Kidney epithelial cell (primary cell): ENCODE results near the gene TPSAB1. TPM values are rescaled to one million over a fixed set of nuclear protein-coding genes. Genes with fewer than 3 reads are reported as not detected.

ENCODE experiments used
- DNase-seq: peaks from one replicate; pipeline ENCODE4 v3.0.0-alpha.2; 2010; ENCODE audit warnings: low read depth
- H3K27me3 ChIP-seq: 2 replicates; pipeline ENCODE4 v1.6.0; 2011; ENCODE audit warnings: low read length; ENCODE audit not compliant: control insufficient read depth, insufficient read depth
- H3K36me3 ChIP-seq: 2 replicates; pipeline ENCODE4 v1.5.1; 2011; ENCODE audit warnings: low read length; ENCODE audit not compliant: control insufficient read depth, insufficient read depth
- H3K4me3 ChIP-seq: 2 replicates; pipeline ENCODE4 v1.5.1; 2011; ENCODE audit warnings: low read depth, mild to moderate bottlenecking, control low read depth, low read length
- total RNA-seq: library from RNA; depleted of rRNA; stranded (reverse); fragments of >200 nt; gene quantifications from 2 replicates; pipeline ENCODE4 v1.2.3, GENCODE V29; 2015
- TF ChIP-seq, protein P1 (sequence below): IDR thresholded peaks from 2 replicates; pipeline ENCODE4 v1.5.1; 2011; ENCODE audit warnings: mild to moderate bottlenecking, moderate library complexity, low read length, control low read depth, inconsistent platforms; ENCODE audit not compliant: insufficient read depth, poor library complexity, severe bottlenecking

The TPSAB1 gene
- total RNA-seq, 1 donor from 2014 or later = not detected

DNA sequence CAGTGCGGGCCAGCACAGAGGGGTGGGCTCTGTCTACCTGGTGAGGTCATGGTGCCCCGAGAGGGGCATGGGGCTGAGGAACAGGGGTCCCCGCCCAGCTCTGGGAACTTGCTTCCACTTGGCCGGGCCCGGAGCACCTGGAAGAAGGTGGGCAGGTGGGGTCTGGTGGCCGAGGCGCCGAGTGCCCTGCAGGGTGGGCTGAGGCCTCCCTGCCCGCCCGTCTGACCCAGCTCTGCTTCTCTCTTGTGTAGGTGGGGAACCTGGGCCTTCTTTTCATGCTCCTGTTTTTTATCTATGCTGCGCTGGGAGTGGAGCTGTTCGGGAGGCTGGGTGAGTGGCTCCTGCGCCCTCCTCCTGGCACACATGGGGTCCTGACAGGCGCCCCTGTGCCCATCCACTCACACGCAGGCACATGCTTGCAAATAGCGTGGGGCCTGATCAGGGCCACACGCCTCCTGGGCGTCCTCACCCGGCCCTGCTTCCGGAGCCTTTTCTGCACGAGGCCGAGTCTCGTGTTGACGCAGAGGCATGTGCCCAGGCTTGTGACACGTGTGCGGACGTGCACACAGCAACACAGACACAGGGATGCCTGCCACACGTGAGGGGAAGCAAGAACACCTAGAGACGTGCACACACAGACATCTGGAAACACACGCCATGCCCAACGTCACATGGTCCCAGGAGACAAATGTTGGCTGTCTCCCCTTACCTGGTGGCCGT is 23.7 kb upstream of the TPSAB1 start:
- no peak for DNase-seq
- Histone ChIP-seq H3K36me3 (no peaks in the 10 kb centered on the region), H3K27me3 (no peaks in the 10 kb centered on the region), H3K4me3 (no peak overlapping the region)
- TF ChIP-seq, protein P1, sequence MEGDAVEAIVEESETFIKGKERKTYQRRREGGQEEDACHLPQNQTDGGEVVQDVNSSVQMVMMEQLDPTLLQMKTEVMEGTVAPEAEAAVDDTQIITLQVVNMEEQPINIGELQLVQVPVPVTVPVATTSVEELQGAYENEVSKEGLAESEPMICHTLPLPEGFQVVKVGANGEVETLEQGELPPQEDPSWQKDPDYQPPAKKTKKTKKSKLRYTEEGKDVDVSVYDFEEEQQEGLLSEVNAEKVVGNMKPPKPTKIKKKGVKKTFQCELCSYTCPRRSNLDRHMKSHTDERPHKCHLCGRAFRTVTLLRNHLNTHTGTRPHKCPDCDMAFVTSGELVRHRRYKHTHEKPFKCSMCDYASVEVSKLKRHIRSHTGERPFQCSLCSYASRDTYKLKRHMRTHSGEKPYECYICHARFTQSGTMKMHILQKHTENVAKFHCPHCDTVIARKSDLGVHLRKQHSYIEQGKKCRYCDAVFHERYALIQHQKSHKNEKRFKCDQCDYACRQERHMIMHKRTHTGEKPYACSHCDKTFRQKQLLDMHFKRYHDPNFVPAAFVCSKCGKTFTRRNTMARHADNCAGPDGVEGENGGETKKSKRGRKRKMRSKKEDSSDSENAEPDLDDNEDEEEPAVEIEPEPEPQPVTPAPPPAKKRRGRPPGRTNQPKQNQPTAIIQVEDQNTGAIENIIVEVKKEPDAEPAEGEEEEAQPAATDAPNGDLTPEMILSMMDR = no peak

DNA sequence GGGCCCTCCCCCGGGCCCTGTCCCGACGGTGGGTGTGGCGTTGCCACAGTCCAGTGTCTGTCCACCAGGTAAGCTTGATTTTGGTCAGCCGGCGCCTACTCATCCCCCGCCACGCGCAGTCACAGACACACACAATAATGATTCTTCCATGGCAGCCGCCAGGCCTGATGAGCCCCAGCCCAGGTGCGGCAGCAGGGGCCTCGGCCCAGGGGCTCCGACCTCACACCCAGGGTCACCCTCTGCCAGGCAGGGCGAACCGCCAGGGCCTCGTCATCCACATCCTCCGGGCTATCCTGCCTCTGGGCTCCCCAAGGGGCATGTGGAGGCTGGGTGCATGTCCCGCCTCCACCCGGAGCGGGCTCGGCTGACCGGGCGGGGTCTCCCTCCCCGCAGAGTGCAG is 23.0 kb upstream of the TPSAB1 start:
- TF ChIP-seq, protein P1 = no peak
- no peak for DNase-seq
- H3K27me3 ChIP-seq = no peaks in the 10 kb centered on the region
- H3K4me3 ChIP-seq = no peak overlapping the region
- H3K36me3 ChIP-seq = no peaks in the 10 kb centered on the region

DNA sequence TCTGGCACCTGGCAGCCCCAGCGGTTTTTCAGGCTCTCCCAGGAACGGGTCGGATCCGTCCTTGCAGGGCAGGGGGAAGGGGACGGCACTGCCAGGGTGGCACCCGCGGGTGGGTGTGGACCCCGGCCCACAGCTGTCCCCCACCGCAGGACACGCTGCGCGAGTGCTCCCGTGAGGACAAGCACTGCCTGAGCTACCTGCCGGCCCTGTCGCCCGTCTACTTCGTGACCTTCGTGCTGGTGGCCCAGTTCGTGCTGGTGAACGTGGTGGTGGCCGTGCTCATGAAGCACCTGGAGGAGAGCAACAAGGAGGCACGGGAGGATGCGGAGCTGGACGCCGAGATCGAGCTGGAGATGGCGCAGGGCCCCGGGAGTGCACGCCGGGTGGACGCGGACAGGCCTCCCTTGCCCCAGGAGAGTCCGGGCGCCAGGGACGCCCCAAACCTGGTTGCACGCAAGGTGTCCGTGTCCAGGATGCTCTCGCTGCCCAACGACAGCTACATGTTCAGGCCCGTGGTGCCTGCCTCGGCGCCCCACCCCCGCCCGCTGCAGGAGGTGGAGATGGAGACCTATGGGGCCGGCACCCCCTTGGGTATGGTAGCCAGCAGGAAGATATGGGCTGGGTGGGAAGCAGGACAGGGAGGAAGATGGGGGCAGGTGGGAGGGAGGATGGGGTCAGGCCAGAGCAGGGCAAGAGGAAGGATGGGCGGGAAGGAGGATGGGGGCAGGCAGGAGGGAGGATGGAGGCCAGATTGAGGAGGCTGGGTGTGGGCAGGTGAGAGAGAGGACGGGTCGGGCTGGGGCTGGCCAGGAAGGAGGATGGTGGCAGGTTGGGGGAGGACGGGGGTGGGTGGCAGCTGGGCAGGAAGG is 22.2 kb upstream of the TPSAB1 start:
- Histone ChIP-seq H3K4me3 (no peak overlapping the region), H3K27me3 (peaks cover 7% of the 10 kb centered on the region), H3K36me3 (no peaks in the 10 kb centered on the region)
- DNase-seq = no peak
- TF ChIP-seq, protein P1 = no peak

DNA sequence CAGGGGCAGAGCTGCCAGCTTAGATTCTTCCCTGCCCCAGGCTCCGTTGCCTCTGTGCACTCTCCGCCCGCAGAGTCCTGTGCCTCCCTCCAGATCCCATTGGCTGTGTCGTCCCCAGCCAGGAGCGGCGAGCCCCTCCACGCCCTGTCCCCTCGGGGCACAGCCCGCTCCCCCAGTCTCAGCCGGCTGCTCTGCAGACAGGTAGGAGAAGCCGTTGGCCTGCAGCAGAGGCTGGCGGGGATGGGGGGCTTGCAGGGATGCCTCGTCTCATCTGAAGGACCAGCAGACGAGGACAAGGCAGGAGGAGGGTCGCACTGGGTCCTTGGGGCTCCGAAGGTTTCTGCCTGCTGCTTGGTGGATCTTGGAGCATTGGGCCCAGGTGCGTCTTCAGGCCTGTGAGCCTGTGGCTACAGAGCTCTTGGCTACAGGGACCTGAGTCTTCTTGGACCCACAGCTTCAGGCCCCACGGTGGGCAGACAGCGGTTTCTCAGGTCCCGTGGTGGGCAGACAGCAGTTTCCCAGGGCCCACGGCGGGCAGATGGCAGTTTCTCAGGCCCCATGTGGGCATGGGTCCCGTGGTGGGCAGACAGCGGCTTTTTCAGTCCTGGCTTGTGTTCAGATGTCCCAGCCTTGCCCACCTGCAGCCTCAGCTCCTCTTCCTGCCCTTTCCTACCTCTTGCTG is 21.4 kb upstream of the TPSAB1 start:
- no peaks in the 10 kb centered on the region for H3K36me3 ChIP-seq
- DNase-seq = no peak
- TF ChIP-seq, protein P1 = no peak

DNA sequence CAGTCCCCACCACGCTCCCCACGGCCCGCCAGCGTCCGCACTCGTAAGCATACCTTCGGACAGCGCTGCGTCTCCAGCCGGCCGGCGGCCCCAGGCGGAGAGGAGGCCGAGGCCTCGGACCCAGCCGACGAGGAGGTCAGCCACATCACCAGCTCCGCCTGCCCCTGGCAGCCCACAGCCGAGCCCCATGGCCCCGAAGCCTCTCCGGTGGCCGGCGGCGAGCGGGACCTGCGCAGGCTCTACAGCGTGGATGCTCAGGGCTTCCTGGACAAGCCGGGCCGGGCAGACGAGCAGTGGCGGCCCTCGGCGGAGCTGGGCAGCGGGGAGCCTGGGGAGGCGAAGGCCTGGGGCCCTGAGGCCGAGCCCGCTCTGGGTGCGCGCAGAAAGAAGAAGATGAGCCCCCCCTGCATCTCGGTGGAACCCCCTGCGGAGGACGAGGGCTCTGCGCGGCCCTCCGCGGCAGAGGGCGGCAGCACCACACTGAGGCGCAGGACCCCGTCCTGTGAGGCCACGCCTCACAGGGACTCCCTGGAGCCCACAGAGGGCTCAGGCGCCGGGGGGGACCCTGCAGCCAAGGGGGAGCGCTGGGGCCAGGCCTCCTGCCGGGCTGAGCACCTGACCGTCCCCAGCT is 20.3 kb upstream of the TPSAB1 start:
- Histone ChIP-seq H3K36me3 (no peaks in the 10 kb centered on the region), H3K27me3 (peaks cover 10% of the 10 kb centered on the region), H3K4me3 (no peak overlapping the region)
- TF ChIP-seq, protein P1 = no peak
- DNase-seq = no peak

More for the DNA sequence above, 21.4 kb upstream of the TPSAB1 start:
- H3K27me3 ChIP-seq = peaks cover 7% of the 10 kb centered on the region
- H3K4me3 ChIP-seq = no peak overlapping the region
